Measurements from ENCODE around the gene CCPG1.

GRCh38 chr15:55358471-55358870, 49.7 kb downstream of the CCPG1 start:
- TF ChIP-seq CTCF (tag by site-specific recombination; IDR thresholded peaks at IDR 0.05) (no peak), TSHZ1 (tag by site-specific recombination; IDR thresholded peaks at IDR 0.05; ENCODE audit: borderline replicate concordance) (no peak), ZNF175 (tag by site-specific recombination; IDR thresholded peaks at IDR 0.05) (no peak), ZNF48 (tag by site-specific recombination; IDR thresholded peaks at IDR 0.05) (no peak), ZNF24 (tag by site-specific recombination; IDR thresholded peaks at IDR 0.05) (no peak), ZBTB21 (tag by site-specific recombination; IDR thresholded peaks at IDR 0.05) (no peak), ZNF184 (tag by site-specific recombination; IDR thresholded peaks at IDR 0.05) (no peak), ZNF529 (tag by site-specific recombination; IDR thresholded peaks at IDR 0.05; ENCODE audit: insufficient replicate concordance) (no peak), WT1 (tag by site-specific recombination; IDR thresholded peaks at IDR 0.05) (no peak), ZNF37A (tag by site-specific recombination; IDR thresholded peaks at IDR 0.05) (no peak), ZNF423 (tag by site-specific recombination; IDR thresholded peaks at IDR 0.05) (no peak)
- TF ChIP-seq, protein P1, sequence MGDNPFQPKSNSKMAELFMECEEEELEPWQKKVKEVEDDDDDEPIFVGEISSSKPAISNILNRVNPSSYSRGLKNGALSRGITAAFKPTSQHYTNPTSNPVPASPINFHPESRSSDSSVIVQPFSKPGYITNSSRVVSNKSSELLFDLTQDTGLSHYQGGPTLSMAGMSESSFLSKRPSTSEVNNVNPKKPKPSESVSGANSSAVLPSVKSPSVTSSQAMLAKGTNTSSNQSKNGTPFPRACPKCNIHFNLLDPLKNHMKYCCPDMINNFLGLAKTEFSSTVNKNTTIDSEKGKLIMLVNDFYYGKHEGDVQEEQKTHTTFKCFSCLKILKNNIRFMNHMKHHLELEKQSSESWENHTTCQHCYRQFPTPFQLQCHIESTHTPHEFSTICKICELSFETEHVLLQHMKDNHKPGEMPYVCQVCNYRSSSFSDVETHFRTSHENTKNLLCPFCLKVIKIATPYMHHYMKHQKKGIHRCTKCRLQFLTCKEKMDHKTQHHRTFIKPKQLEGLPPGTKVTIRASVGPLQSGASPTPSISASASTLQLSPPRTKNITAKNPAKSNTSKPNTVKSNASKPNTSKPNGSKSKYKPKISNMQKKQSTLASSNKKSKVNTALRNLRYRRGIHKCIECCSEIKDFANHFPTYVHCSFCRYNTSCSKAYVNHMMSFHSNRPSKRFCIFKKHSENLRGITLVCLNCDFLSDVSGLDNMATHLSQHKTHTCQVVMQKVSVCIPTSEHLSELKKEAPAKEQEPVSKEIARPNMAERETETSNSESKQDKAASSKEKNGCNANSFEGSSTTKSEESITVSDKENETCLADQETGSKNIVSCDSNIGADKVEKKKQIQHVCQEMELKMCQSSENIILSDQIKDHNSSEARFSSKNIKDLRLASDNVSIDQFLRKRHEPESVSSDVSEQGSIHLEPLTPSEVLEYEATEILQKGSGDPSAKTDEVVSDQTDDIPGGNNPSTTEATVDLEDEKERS (tag by site-specific recombination; IDR thresholded peaks at IDR 0.05), result no peak
- TF ChIP-seq, protein P2, sequence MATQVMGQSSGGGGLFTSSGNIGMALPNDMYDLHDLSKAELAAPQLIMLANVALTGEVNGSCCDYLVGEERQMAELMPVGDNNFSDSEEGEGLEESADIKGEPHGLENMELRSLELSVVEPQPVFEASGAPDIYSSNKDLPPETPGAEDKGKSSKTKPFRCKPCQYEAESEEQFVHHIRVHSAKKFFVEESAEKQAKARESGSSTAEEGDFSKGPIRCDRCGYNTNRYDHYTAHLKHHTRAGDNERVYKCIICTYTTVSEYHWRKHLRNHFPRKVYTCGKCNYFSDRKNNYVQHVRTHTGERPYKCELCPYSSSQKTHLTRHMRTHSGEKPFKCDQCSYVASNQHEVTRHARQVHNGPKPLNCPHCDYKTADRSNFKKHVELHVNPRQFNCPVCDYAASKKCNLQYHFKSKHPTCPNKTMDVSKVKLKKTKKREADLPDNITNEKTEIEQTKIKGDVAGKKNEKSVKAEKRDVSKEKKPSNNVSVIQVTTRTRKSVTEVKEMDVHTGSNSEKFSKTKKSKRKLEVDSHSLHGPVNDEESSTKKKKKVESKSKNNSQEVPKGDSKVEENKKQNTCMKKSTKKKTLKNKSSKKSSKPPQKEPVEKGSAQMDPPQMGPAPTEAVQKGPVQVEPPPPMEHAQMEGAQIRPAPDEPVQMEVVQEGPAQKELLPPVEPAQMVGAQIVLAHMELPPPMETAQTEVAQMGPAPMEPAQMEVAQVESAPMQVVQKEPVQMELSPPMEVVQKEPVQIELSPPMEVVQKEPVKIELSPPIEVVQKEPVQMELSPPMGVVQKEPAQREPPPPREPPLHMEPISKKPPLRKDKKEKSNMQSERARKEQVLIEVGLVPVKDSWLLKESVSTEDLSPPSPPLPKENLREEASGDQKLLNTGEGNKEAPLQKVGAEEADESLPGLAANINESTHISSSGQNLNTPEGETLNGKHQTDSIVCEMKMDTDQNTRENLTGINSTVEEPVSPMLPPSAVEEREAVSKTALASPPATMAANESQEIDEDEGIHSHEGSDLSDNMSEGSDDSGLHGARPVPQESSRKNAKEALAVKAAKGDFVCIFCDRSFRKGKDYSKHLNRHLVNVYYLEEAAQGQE (tag by site-specific recombination; IDR thresholded peaks at IDR 0.05), result no peak
- TF ChIP-seq, protein P3, sequence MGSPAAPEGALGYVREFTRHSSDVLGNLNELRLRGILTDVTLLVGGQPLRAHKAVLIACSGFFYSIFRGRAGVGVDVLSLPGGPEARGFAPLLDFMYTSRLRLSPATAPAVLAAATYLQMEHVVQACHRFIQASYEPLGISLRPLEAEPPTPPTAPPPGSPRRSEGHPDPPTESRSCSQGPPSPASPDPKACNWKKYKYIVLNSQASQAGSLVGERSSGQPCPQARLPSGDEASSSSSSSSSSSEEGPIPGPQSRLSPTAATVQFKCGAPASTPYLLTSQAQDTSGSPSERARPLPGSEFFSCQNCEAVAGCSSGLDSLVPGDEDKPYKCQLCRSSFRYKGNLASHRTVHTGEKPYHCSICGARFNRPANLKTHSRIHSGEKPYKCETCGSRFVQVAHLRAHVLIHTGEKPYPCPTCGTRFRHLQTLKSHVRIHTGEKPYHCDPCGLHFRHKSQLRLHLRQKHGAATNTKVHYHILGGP (tag by site-specific recombination; IDR thresholded peaks at IDR 0.05), result no peak
